ENCODE measurements around the gene NENF.
A peak's percentile ranks its signal among the peaks of the same experiment; 100 is the strongest.
"Not testable (repeated sequence)": the region's sequence is repeated elsewhere in the genome, so short reads cannot be mapped to it uniquely, and the experiment has no call there.

Gene NENF

GRCh38 chr1:212432661-212433576 is at the start of gene NENF:
TSS of gene NENF (plus strand) at chr1:212432920. CDS start at chr1:212432944, 24 bp downstream.
- DNase-seq, result peak; percentile 88

GRCh38 chr1:212386029-212386428 is 46.7 kb upstream of the NENF start:
- DNase-seq, result no peak

DNA sequence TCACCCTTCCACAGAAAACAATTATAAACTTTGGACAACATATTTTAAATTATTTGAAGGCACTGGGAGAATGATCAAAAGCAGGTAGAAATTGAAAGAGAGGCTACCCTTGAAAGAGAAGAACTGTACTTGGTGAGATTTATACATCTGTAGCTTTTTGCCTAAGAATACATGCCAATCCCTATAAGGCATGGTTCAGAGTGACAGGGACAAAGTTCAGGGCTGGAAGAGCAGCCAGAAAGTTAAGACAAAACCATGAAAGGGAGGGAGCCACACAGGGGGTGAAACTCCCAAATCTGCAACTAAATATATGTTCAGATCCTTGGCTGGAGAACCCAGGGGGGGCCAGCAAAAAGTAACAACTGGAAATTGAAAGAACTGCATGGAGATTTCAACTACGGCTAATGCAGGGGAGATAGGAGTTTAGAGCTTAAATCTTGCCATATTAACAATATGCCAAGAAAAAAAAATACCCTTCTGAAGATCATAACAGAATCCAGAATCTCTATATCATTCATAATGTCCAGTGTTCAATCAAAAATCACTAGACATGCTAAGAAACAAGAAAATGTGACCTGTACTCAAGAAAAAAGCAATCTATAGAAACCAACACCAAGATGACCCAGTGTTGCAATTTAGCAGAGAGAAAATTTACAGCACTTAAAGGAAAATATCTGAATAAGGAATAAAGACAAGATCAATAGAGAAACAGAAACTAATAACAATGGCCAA is 43.6 kb upstream of the NENF start:
- DNase-seq, result no peak

GRCh38 chr1:212395678-212396437 is 36.9 kb upstream of the NENF start:
- not testable (repeated sequence) for DNase-seq

DNA sequence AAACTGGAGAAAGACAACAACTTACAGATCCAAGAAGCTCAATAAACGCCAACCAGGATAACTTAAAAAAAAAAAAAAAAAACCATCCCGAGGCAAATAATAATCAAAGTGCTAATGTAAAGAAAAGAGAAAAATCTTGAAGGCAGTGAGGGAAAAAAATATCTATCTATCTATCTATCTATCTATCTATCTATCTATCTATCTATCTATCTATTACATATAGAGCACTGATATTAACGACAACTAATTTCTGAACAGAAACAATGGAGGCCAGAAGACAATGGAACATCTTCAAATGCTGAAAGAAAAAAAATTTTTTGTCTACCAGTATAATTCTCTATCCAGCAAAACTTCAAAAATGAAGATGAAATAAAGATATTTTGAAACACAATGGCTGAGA is 36.1 kb upstream of the NENF start:
- no peak for DNase-seq

- no peak for DNase-seq
Measured at GRCh38 chr1:212397171-212397570, 35.5 kb upstream of the NENF start.

- DNase-seq, result no peak
Measured at GRCh38 chr1:212401042-212401441, 31.7 kb upstream of the NENF start.

GRCh38 chr1:212401838-212402582 is 30.7 kb upstream of the NENF start:
- peak; percentile 2 for DNase-seq

GRCh38 chr1:212402666-212403321 is 29.9 kb upstream of the NENF start:
- peak; percentile 18 for DNase-seq

GRCh38 chr1:212410231-212410820 is 22.4 kb upstream of the NENF start:
- DNase-seq, result no peak

- DNase-seq, result no peak
Measured at GRCh38 chr1:212412374-212412773, 20.3 kb upstream of the NENF start.

- DNase-seq, result no peak
Measured at GRCh38 chr1:212413902-212414327, 18.8 kb upstream of the NENF start.

- DNase-seq, result peak; percentile 92
Measured at GRCh38 chr1:212414328-212415106, 18.2 kb upstream of the NENF start, which contains the start of gene PACC1. TSS of gene PACC1 (minus strand) at chr1:212414886. CDS start at chr1:212414757, 129 bp downstream.

- peak; percentile 60 for DNase-seq
Measured at GRCh38 chr1:212415107-212415841, 17.4 kb upstream of the NENF start.

DNA sequence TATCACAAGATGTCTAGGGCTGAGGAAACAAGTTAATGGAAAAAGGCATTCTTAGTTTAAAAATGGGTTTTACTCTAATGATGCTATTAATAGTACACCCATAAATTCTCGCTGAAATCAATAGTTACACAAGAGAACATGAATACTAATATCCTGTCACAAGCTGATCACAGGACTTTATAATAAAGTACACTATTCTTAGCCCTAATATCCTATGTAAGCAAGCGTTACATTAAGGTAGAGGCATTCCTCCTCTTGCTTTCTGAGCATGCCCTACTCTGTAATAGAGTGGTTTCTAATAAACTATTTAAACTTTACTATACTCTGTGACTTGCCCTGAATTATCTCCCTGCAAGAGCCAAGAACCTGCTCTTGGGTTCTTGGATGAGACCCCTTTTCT is 11.6 kb upstream of the NENF start:
- no peak for DNase-seq

GRCh38 chr1:212423879-212424278 is 8.8 kb upstream of the NENF start:
- no peak for DNase-seq

DNA sequence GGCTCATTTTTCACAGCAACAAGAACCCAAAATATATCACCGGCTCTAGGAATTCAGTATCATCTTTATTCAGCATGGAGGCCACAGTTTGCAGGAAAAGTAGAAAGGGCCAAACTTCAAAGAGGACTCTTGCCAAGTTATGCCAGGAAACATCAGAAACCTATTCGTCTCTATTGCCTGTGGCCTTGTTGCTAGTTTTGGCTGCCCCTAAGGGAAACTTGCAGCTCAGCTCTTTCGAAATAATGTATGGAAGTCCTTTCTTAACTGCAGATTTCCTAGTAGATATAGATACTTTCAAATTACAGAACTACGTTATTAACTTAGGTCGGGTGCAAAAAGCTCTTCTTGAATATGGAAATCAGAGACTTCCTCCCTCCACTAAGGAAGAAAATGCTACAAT is 4.2 kb upstream of the NENF start:
- DNase-seq, result no peak

- no peak for DNase-seq
Measured at GRCh38 chr1:212430416-212430815, 2.3 kb upstream of the NENF start.

- no peak for DNase-seq
Measured at GRCh38 chr1:212430955-212431394, 1.7 kb upstream of the NENF start.

- DNase-seq, result no peak
Measured at GRCh38 chr1:212431644-212432043, 1.1 kb upstream of the NENF start.
